ENCODE data around the gene APOB. TPM values are rescaled to one million over a fixed set of nuclear protein-coding genes. Genes with fewer than 3 reads are reported as not detected.

The APOB gene
- total and polyA plus RNA-seq, 10 of the 15 experiments (the other 5 are each of a cell fraction or from before 2014, with no cell fraction given), result 1.4 TPM; not detected in 9

GRCh38 chr2:21044694-21045371 is 960 bp upstream of the APOB start (continued):
- TF ChIP-seq E2F4 (IDR thresholded peaks at IDR 0.05; ENCODE audit: low read depth, low read length), result no peak
- TF ChIP-seq POLR2A (IDR thresholded peaks at IDR 0.05; ENCODE audit: low read depth, low read length), result no peak
- TF ChIP-seq SREBF1 (IDR thresholded peaks at IDR 0.05; ENCODE audit: low read length), result no peak

GRCh38 chr2:21042958-21043743 is 722 bp downstream of the APOB start:
- no peak for DNase-seq (ENCODE audit: low read depth, low spot score)
- H3K4me1 ChIP-seq (ENCODE audit: control insufficient read depth, insufficient read depth, low read length), result no peaks in the 10 kb centered on the region
- TF ChIP-seq TCF12 (IDR thresholded peaks at IDR 0.05; ENCODE audit: low read depth, low read length) (0 out of 2 replicates have a peak, but pooled peaks have one; percentile 5), NFIC (IDR thresholded peaks at IDR 0.05; ENCODE audit: low read depth, low read length) (no peak), ATF7 (IDR thresholded peaks at IDR 0.05; ENCODE audit: low read depth) (no peak), NR2F1 (conservative IDR thresholded peaks at IDR 0.05) (0 out of 2 replicates have a peak, but pooled peaks have one; percentile 28), CTCF (IDR thresholded peaks at IDR 0.05 in 2 of 3, conservative IDR thresholded peaks at IDR 0.05 in 1 of 3; ENCODE audit: control insufficient read depth in 2 of 3, extremely low read depth in 1 of 3, insufficient read depth in 1 of 3, low read depth in 3 of 3, low read length in 3 of 3) (peak; percentile 95 to 98 (median 97)), SMC3 (IDR thresholded peaks at IDR 0.05; ENCODE audit: borderline replicate concordance, low read length) (peak; percentile 84), ESRRA (IDR thresholded peaks at IDR 0.05; ENCODE audit: low read length) (0 out of 2 replicates have a peak, but pooled peaks have one; percentile 62), RAD21 (IDR thresholded peaks at IDR 0.05; ENCODE audit: insufficient read depth, low read depth, low read length) (peak; percentile 96)
- H3K4me2 ChIP-seq (ENCODE audit: control insufficient read depth, insufficient read depth), result no peak overlapping the region
- ChIA-PET RAD21 (ENCODE audit: unreplicated experiment) (interaction anchor here (0.6 to 3.2 kb wide), 4 partner anchors 21 to 276 kb away, joined by 3 to 11 read pairs (median 4); no protein-coding TSS in a partner anchor), CTCF (interaction anchor here (0.7 to 2.9 kb wide), 10 partner anchors 10 to 324 kb away, joined by 3 to 37 read pairs (median 4); no protein-coding TSS in a partner anchor), POLR2A (no interaction called here), SMC1A (ENCODE audit: uncharacterized antibody, unreplicated experiment) (interaction anchor here (0.8 to 2.3 kb wide), 5 partner anchors 18 to 276 kb away, joined by 3 to 8 read pairs (median 3); no protein-coding TSS in a partner anchor)
- no peaks in the 10 kb centered on the region for H3K9me3 ChIP-seq (replicated peaks; ENCODE audit: control insufficient read depth, insufficient read depth, low read length)
- BruUV-seq (replicated peaks), result no TSS peak
- H3K27ac ChIP-seq (ENCODE audit: control insufficient read depth, insufficient read depth), result no peak overlapping the region
- no peak overlapping the region for H3K4me3 ChIP-seq
- peak; percentile 89 for ATAC-seq
- H3K27me3 ChIP-seq (replicated peaks in 1 of 2; ENCODE audit: control insufficient read depth in 2 of 2, insufficient read depth in 2 of 2, low read length in 1 of 2), result no peaks in the 10 kb centered on the region; a peak in 1 of 4 replicates
- intact Hi-C loops (cut with micrococcal nuclease; ENCODE audit: unreplicated experiment) (loop anchor here (1.0 kb wide), 2 partner anchors 75 to 274 kb away; no protein-coding TSS in a partner anchor), in situ Hi-C loops (cut with MboI) (no loop called here)
- FAIRE-seq, result peak; percentile 94
- no peaks in the 10 kb centered on the region for H3K36me3 ChIP-seq (ENCODE audit: control insufficient read depth in 2 of 2, insufficient read depth in 2 of 2, low read length in 1 of 2)
- H4K20me1 ChIP-seq (ENCODE audit: control insufficient read depth, insufficient read depth), result no peaks in the 10 kb centered on the region
- WGBS (ENCODE audit: insufficient coverage, insufficient replicate concordance, low lambda C conversion rate, missing lambda C conversion rate), result 16% methylated on average over 21 of the region's 25 CpGs
- H2AFZ ChIP-seq (ENCODE audit: control insufficient read depth, low read depth, low read length), result no peak overlapping the region
- H3K9ac ChIP-seq (ENCODE audit: control insufficient read depth, insufficient read depth, low read length), result no peak overlapping the region
- no peaks in the 10 kb centered on the region for H3K79me2 ChIP-seq (ENCODE audit: control insufficient read depth, insufficient read depth, low read length)
